AG09309 (cell line): ENCODE data around the gene NEB.

Experiments used
- DNase-seq: peaks from one replicate; pipeline ENCODE4 v3.0.0-alpha.2; 2010; ENCODE audit warnings: low read depth
- H3K4me3 ChIP-seq: 2 replicates; pipeline ENCODE4 v1.5.1; 2011; ENCODE audit warnings: mild to moderate bottlenecking, low read depth, low read length, moderate library complexity; ENCODE audit not compliant: control insufficient read depth
- CTCF ChIP-seq: IDR thresholded peaks from 2 replicates; pipeline ENCODE4 v1.5.1; 2011; ENCODE audit warnings: mild to moderate bottlenecking, low read depth, low read length, inconsistent platforms; ENCODE audit not compliant: insufficient read depth, control insufficient read depth; ENCODE audit errors: missing control alignments

The NEB gene

GRCh38 chr2:151761193-151761592 is 26.9 kb upstream of the NEB start:
- H3K4me3 ChIP-seq: no peak overlapping the region
- no peak for TF ChIP-seq CTCF
- DNase-seq: no peak

GRCh38 chr2:151760139-151760650 is 25.9 kb upstream of the NEB start:
- DNase-seq: no peak
- H3K4me3 ChIP-seq: no peak overlapping the region
- TF ChIP-seq CTCF: no peak

GRCh38 chr2:151758744-151759143 is 24.5 kb upstream of the NEB start:
- DNase-seq: no peak
- no peak overlapping the region for H3K4me3 ChIP-seq
- no peak for TF ChIP-seq CTCF

GRCh38 chr2:151757861-151758260 is 23.6 kb upstream of the NEB start:
- no peak for DNase-seq
- H3K4me3 ChIP-seq: no peak overlapping the region
- no peak for TF ChIP-seq CTCF

- no peak overlapping the region for H3K4me3 ChIP-seq
- DNase-seq: no peak
- TF ChIP-seq CTCF: no peak
Observed at GRCh38 chr2:151756820-151757219, 22.5 kb upstream of the NEB start.

GRCh38 chr2:151754253-151754897 is 20.1 kb upstream of the NEB start:
- TF ChIP-seq CTCF: no peak
- no peak overlapping the region for H3K4me3 ChIP-seq
- DNase-seq: no peak
